ENCODE data around the gene TSSC4. TPM values are rescaled to one million over a fixed set of nuclear protein-coding genes. Genes with fewer than 3 reads are reported as not detected.
"Not testable (repeated sequence)": the region's sequence is repeated elsewhere in the genome, so short reads cannot be mapped to it uniquely, and the experiment has no call there.

Gene TSSC4
- total RNA-seq, 2 donors from 2014 or later: 50.6 to 52.2 TPM

GRCh38 chr11:2364386-2364785 lies 36.2 kb upstream of the TSSC4 start:
- not testable (repeated sequence) for H3K9me3 Mint-ChIP-seq; H3K4me3 Mint-ChIP-seq; DNase-seq; H3K36me3 Mint-ChIP-seq (ENCODE audit: insufficient read depth in 2 of 2); H3K27ac Mint-ChIP-seq; H3K4me1 Mint-ChIP-seq (ENCODE audit: low read depth); ATAC-seq (replicated peaks in 1 of 2); H3K27me3 Mint-ChIP-seq (ENCODE audit: low read depth)

- Mint-ChIP-seq H3K4me3 (no peak overlapping the region), H3K4me1 (ENCODE audit: low read depth) (no peaks in the 10 kb centered on the region), H3K27me3 (ENCODE audit: low read depth) (no peaks in the 10 kb centered on the region), H3K36me3 (ENCODE audit: insufficient read depth in 2 of 2) (no peaks in the 10 kb centered on the region), H3K27ac (no peak overlapping the region), H3K9me3 (no peaks in the 10 kb centered on the region)
- ATAC-seq (replicated peaks in 1 of 2) (no peak), DNase-seq (no peak)
Measured at GRCh38 chr11:2365571-2366210, 34.9 kb upstream of the TSSC4 start.

GRCh38 chr11:2366276-2366675 lies 34.3 kb upstream of the TSSC4 start:
- Mint-ChIP-seq H3K9me3 (no peaks in the 10 kb centered on the region), H3K36me3 (ENCODE audit: insufficient read depth in 2 of 2) (no peaks in the 10 kb centered on the region), H3K4me3 (no peak overlapping the region), H3K27me3 (ENCODE audit: low read depth) (no peaks in the 10 kb centered on the region), H3K27ac (no peak overlapping the region), H3K4me1 (ENCODE audit: low read depth) (no peaks in the 10 kb centered on the region)
- ATAC-seq (replicated peaks in 1 of 2): no peak
- DNase-seq: no peak

- no peaks in the 10 kb centered on the region for H3K9me3 Mint-ChIP-seq
- ATAC-seq (replicated peaks in 1 of 2) (no peak), DNase-seq (no peak)
- H3K27ac Mint-ChIP-seq: no peak overlapping the region
- H3K4me3 Mint-ChIP-seq: no peak overlapping the region
- H3K4me1 Mint-ChIP-seq (ENCODE audit: low read depth): no peaks in the 10 kb centered on the region
- no peaks in the 10 kb centered on the region for H3K27me3 Mint-ChIP-seq (ENCODE audit: low read depth)
- no peaks in the 10 kb centered on the region for H3K36me3 Mint-ChIP-seq (ENCODE audit: insufficient read depth in 2 of 2)
Measured at GRCh38 chr11:2366733-2367132, 33.8 kb upstream of the TSSC4 start.

- no peaks in the 10 kb centered on the region for H3K9me3 Mint-ChIP-seq
- H3K4me3 Mint-ChIP-seq: no peak overlapping the region
Measured at GRCh38 chr11:2367266-2368160, 33.0 kb upstream of the TSSC4 start.

GRCh38 chr11:2368178-2368850 lies 32.2 kb upstream of the TSSC4 start:
- ATAC-seq (replicated peaks in 1 of 2): no peak
- Mint-ChIP-seq H3K4me3 (no peak overlapping the region), H3K27me3 (ENCODE audit: low read depth) (no peaks in the 10 kb centered on the region), H3K36me3 (ENCODE audit: insufficient read depth in 2 of 2) (no peaks in the 10 kb centered on the region), H3K9me3 (no peaks in the 10 kb centered on the region), H3K4me1 (ENCODE audit: low read depth) (no peaks in the 10 kb centered on the region), H3K27ac (no peak overlapping the region)
- no peak for DNase-seq

More at GRCh38 chr11:2367266-2368160, 33.0 kb upstream of the TSSC4 start:
- Mint-ChIP-seq H3K27me3 (ENCODE audit: low read depth) (no peaks in the 10 kb centered on the region), H3K36me3 (ENCODE audit: insufficient read depth in 2 of 2) (no peaks in the 10 kb centered on the region), H3K27ac (no peak overlapping the region), H3K4me1 (ENCODE audit: low read depth) (no peaks in the 10 kb centered on the region)
- no peak for DNase-seq
- ATAC-seq (replicated peaks in 1 of 2): no peak

GRCh38 chr11:2368851-2369180 lies 31.7 kb upstream of the TSSC4 start:
- no peak for ATAC-seq (replicated peaks in 1 of 2)
- H3K4me3 Mint-ChIP-seq: no peak overlapping the region
- no peaks in the 10 kb centered on the region for H3K4me1 Mint-ChIP-seq (ENCODE audit: low read depth)
- no peak overlapping the region for H3K27ac Mint-ChIP-seq
- no peaks in the 10 kb centered on the region for H3K36me3 Mint-ChIP-seq (ENCODE audit: insufficient read depth in 2 of 2)
- no peaks in the 10 kb centered on the region for H3K9me3 Mint-ChIP-seq
- H3K27me3 Mint-ChIP-seq (ENCODE audit: low read depth): no peaks in the 10 kb centered on the region
- no peak for DNase-seq

GRCh38 chr11:2369320-2369719 lies 31.2 kb upstream of the TSSC4 start:
- Mint-ChIP-seq H3K27ac (no peak overlapping the region), H3K4me3 (no peak overlapping the region), H3K36me3 (ENCODE audit: insufficient read depth in 2 of 2) (no peaks in the 10 kb centered on the region), H3K9me3 (no peaks in the 10 kb centered on the region), H3K4me1 (ENCODE audit: low read depth) (no peaks in the 10 kb centered on the region), H3K27me3 (ENCODE audit: low read depth) (no peaks in the 10 kb centered on the region)
- no peak for ATAC-seq (replicated peaks in 1 of 2)
- DNase-seq: no peak

- H3K9me3 Mint-ChIP-seq: no peaks in the 10 kb centered on the region
Measured at GRCh38 chr11:2369896-2370295, 30.7 kb upstream of the TSSC4 start.

GRCh38 chr11:2374456-2375201 lies 25.9 kb upstream of the TSSC4 start:
- Mint-ChIP-seq H3K4me3 (no peak overlapping the region), H3K9me3 (no peaks in the 10 kb centered on the region), H3K4me1 (ENCODE audit: low read depth) (peaks cover 10% of the 10 kb centered on the region)

More at GRCh38 chr11:2369896-2370295, 30.7 kb upstream of the TSSC4 start:
- no peak for DNase-seq
- Mint-ChIP-seq H3K27me3 (ENCODE audit: low read depth) (no peaks in the 10 kb centered on the region), H3K4me3 (no peak overlapping the region), H3K27ac (peak overlapping the region; percentile 8), H3K36me3 (ENCODE audit: insufficient read depth in 2 of 2) (no peaks in the 10 kb centered on the region), H3K4me1 (ENCODE audit: low read depth) (no peaks in the 10 kb centered on the region)
- ATAC-seq (replicated peaks in 1 of 2): no peak

GRCh38 chr11:2375341-2375853 lies 25.2 kb upstream of the TSSC4 start:
- no peak for ATAC-seq (replicated peaks in 1 of 2)
- Mint-ChIP-seq H3K36me3 (ENCODE audit: insufficient read depth in 2 of 2) (no peaks in the 10 kb centered on the region), H3K27me3 (ENCODE audit: low read depth) (no peaks in the 10 kb centered on the region), H3K4me1 (ENCODE audit: low read depth) (peaks cover 17% of the 10 kb centered on the region), H3K27ac (no peak overlapping the region), H3K9me3 (no peaks in the 10 kb centered on the region), H3K4me3 (peak overlapping the region in 1 of 2 donors; percentile 7)
- DNase-seq: no peak

More at GRCh38 chr11:2374456-2375201, 25.9 kb upstream of the TSSC4 start:
- Mint-ChIP-seq H3K36me3 (ENCODE audit: insufficient read depth in 2 of 2) (no peaks in the 10 kb centered on the region), H3K27me3 (ENCODE audit: low read depth) (no peaks in the 10 kb centered on the region), H3K27ac (no peak overlapping the region)
- ATAC-seq (replicated peaks in 1 of 2) (no peak), DNase-seq (no peak)

GRCh38 chr11:2375964-2376551 lies 24.5 kb upstream of the TSSC4 start:
- no peak overlapping the region for H3K27ac Mint-ChIP-seq
- DNase-seq (no peak), ATAC-seq (replicated peaks in 1 of 2) (no peak)
- no peaks in the 10 kb centered on the region for H3K27me3 Mint-ChIP-seq (ENCODE audit: low read depth)
- H3K4me3 Mint-ChIP-seq: peak overlapping the region; percentile 53 to 65
- H3K36me3 Mint-ChIP-seq (ENCODE audit: insufficient read depth in 2 of 2): no peaks in the 10 kb centered on the region
- H3K9me3 Mint-ChIP-seq: no peaks in the 10 kb centered on the region
- peaks cover 24% of the 10 kb centered on the region for H3K4me1 Mint-ChIP-seq (ENCODE audit: low read depth)
